AG09309 (cell line): ENCODE measurements around the gene ADAMTS16.

Source experiments
- DNase-seq: peaks from one replicate; pipeline ENCODE4 v3.0.0-alpha.2; 2010; ENCODE audit warnings: low read depth
- H3K4me3 ChIP-seq: 2 replicates; pipeline ENCODE4 v1.5.1; 2011; ENCODE audit warnings: mild to moderate bottlenecking, low read depth, low read length, moderate library complexity; ENCODE audit not compliant: control insufficient read depth
- TF ChIP-seq, protein P1 (sequence below): IDR thresholded peaks from 2 replicates; pipeline ENCODE4 v1.5.1; 2011; ENCODE audit warnings: mild to moderate bottlenecking, low read depth, low read length, inconsistent platforms; ENCODE audit not compliant: insufficient read depth, control insufficient read depth; ENCODE audit errors: missing control alignments

The ADAMTS16 gene

DNA sequence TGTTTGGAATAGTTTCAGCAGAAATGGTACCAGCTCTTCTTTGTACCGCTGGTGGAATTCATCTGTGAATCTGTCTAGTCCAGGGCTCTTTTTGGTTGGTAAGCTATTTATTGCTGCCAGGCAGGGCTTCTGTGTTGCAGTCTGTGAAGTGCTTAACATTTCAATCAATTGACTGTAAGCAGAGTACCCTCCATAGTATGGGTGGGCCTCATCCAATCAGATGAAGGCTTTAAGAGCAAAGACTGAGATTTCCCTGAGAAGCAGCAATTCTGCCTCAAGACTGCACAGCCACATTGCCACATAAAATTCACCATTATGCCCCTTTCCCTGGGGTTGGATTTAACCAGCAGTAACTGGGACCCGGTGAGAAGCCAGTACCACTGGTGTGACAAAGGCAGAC lies 183.4 kb downstream of the ADAMTS16 start:
- DNase-seq: no peak
- TF ChIP-seq, protein P1, sequence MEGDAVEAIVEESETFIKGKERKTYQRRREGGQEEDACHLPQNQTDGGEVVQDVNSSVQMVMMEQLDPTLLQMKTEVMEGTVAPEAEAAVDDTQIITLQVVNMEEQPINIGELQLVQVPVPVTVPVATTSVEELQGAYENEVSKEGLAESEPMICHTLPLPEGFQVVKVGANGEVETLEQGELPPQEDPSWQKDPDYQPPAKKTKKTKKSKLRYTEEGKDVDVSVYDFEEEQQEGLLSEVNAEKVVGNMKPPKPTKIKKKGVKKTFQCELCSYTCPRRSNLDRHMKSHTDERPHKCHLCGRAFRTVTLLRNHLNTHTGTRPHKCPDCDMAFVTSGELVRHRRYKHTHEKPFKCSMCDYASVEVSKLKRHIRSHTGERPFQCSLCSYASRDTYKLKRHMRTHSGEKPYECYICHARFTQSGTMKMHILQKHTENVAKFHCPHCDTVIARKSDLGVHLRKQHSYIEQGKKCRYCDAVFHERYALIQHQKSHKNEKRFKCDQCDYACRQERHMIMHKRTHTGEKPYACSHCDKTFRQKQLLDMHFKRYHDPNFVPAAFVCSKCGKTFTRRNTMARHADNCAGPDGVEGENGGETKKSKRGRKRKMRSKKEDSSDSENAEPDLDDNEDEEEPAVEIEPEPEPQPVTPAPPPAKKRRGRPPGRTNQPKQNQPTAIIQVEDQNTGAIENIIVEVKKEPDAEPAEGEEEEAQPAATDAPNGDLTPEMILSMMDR: no peak
- no peak overlapping the region for H3K4me3 ChIP-seq

- DNase-seq: no peak
- TF ChIP-seq, protein P1: no peak
- H3K4me3 ChIP-seq: no peak overlapping the region
Observed at GRCh38 chr5:5326115-5326758, 186.1 kb downstream of the ADAMTS16 start.

DNA sequence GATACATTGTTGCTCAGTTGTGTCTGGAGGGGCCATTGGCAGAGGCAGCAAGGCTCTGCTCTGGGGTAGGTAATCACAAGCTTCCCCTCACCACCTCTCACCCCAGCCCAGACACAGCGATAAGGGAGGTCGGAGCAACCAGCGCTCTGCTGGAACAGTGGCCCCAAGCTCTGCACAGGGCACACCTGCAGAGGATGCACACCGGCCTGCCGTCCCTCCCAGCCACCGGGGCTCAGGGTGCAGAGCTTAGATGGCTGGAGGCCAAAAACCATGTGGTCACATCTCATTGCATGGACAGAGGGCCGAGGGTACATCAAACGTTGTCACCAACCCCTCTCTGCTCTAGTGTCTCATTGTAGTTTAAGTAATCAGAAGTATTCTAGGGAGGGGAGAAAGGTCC lies 187.0 kb downstream of the ADAMTS16 start:
- no peak overlapping the region for H3K4me3 ChIP-seq
- no peak for DNase-seq
- TF ChIP-seq, protein P1: no peak

GRCh38 chr5:5330728-5331452 lies 190.8 kb downstream of the ADAMTS16 start:
- no peak overlapping the region for H3K4me3 ChIP-seq
- TF ChIP-seq, protein P1: no peak
- DNase-seq: no peak

DNA sequence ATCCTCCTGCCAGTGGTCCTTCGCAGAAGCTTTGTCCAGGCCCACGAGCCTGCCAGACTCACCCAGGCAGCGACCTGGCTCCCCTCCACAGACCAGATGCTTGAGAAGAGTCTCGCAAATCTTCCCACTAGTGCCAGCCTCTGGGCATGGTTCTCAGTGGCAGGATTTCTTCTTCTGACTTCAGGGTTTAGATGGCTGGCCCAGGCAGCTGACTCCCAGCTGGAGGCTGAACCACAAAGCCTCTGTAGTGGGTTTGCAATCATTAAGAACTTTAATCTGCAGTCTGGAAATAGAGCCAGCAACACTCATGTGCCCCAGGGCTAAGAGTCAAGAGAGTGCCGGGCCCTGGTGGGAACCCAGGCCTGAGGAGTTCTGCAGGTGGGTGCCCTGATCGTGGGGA lies 191.7 kb downstream of the ADAMTS16 start:
- TF ChIP-seq, protein P1: no peak
- no peak overlapping the region for H3K4me3 ChIP-seq
- DNase-seq: no peak

GRCh38 chr5:5332287-5332686 lies 192.2 kb downstream of the ADAMTS16 start:
- TF ChIP-seq, protein P1: no peak
- no peak overlapping the region for H3K4me3 ChIP-seq
- no peak for DNase-seq
